Measurements from ENCODE around the gene MAP3K2. TPM values are rescaled to one million over a fixed set of nuclear protein-coding genes. Genes with fewer than 3 reads are reported as not detected.

The MAP3K2 gene
- total RNA-seq, 4 donors from 2014 or later: 51.0 to 66.1 (median 64.7) TPM

GRCh38 chr2:127359520-127359919 is 28.3 kb downstream of the MAP3K2 start:
- TF ChIP-seq, protein P1, sequence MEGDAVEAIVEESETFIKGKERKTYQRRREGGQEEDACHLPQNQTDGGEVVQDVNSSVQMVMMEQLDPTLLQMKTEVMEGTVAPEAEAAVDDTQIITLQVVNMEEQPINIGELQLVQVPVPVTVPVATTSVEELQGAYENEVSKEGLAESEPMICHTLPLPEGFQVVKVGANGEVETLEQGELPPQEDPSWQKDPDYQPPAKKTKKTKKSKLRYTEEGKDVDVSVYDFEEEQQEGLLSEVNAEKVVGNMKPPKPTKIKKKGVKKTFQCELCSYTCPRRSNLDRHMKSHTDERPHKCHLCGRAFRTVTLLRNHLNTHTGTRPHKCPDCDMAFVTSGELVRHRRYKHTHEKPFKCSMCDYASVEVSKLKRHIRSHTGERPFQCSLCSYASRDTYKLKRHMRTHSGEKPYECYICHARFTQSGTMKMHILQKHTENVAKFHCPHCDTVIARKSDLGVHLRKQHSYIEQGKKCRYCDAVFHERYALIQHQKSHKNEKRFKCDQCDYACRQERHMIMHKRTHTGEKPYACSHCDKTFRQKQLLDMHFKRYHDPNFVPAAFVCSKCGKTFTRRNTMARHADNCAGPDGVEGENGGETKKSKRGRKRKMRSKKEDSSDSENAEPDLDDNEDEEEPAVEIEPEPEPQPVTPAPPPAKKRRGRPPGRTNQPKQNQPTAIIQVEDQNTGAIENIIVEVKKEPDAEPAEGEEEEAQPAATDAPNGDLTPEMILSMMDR (IDR thresholded peaks at IDR 0.05; ENCODE audit: low read depth): no peak

DNA sequence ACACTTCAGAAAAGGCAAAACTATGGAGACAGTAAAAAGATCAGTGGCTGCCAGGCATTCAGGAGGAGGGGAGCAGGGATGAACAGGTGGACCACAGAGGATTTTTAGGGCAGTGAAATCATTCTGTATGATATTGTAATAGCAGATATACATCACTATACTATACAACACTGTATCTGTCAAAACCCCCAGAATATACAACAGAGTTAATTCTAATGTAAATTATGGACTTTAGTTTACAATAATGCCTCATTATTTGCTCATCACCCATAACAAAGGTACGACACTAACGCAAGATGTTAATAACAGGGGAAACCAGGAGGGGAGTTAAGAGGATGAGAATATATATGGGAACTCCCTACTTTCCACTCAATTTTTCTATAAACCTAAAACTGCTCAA is 28.8 kb downstream of the MAP3K2 start:
- TF ChIP-seq, protein P1 (IDR thresholded peaks at IDR 0.05; ENCODE audit: low read depth): no peak

DNA sequence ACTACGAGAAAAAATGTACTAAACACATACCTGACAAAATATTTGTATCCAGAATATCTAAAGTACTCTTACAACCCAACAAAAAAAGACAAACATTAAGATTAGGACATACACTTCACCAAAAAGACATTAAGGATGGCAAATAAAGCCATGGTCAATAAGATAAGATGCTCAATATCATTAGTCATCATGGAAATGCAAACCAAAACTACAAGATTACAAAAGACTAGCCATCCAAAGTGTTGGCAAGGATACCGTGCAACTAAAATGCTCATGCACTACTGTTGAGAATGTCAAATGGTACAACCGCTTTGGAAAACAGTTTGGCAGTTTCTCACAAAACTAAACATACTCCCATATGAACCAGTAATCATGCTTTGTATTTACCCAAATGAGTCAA is 29.7 kb downstream of the MAP3K2 start:
- TF ChIP-seq, protein P1 (IDR thresholded peaks at IDR 0.05; ENCODE audit: low read depth): no peak

- TF ChIP-seq, protein P1 (IDR thresholded peaks at IDR 0.05; ENCODE audit: low read depth): no peak
Measured at GRCh38 chr2:127357591-127357990, 30.2 kb downstream of the MAP3K2 start.

GRCh38 chr2:127356531-127356930 is 31.2 kb downstream of the MAP3K2 start:
- TF ChIP-seq, protein P1 (IDR thresholded peaks at IDR 0.05; ENCODE audit: low read depth): no peak

DNA sequence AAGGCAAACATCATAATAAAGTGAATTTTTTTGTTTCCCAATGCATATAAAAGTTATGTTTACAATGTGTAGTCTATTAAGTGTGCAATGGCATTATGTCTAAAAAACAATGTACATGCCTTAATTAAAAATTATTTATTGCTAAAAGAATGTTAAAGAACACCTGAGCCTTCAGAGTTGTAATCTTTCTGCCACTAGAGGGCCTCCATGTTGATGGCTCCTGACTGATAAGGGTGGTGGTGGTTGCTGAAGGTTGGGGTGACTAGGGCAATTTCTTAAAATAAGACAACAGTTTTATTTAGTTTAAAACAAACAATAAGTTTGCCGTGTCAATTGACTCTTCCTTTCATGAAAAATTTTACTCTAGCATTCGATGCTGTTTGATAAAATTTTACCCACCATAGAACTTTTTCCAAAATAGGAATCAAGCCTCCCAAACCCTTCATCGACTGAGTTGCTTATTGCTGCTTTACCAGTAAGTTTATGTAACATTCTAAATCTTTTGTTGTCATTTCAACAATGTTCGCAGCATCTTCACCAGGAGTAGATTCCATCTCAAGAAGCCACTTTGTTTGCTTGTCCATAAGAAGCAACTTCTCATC is 32.3 kb downstream of the MAP3K2 start:
- TF ChIP-seq, protein P1 (IDR thresholded peaks at IDR 0.05; ENCODE audit: low read depth): no peak

DNA sequence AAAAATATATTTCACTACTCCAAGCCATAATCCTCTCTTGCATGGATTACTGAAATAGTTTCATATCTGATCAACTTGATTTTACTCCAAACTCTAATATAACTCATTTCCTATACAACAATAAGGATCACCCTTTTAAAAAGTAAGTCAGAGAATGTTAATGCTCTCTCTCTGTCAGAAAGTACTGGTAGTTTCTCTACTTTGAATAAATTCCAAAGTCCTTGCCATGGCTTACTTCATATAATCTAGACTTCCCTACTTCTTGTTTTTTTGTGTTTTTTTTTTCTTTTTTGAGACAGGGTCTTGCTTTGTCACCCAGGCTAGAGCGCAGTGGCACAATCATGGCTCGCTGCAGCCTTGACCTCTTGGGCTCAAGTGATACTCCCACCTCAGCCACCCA is 36.2 kb downstream of the MAP3K2 start:
- TF ChIP-seq, protein P1 (IDR thresholded peaks at IDR 0.05; ENCODE audit: low read depth): no peak

Data from subcutaneous adipose tissue (tissue), 4 donors.